CD4-positive, alpha-beta T cell treated with Interferon gamma for 1 hour (primary cell): Measurements from ENCODE around the gene PGBD5.

Experiments
- DNase-seq: peaks from one replicate; pipeline ENCODE4 v3.0.0-alpha.2; 2020

The PGBD5 gene

DNA sequence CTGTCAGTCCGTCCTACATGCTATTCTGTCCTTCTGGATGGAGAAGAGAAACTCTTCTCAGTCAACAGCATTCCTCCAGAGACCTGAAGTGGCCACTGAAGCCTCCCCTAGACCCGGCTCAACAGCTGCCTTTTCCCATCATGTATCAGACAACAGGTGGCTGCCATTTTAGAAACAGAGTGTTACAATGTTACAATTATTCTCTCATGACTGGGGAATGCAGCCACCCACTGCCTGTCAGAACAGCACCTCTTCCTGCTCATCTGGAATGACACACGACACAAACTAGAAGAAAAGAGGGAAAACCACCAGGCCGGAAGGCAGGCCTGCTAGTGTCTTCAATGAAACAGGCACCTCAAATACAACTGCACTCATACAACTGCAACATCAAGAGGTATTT, 105.3 kb downstream of the PGBD5 start:
- DNase-seq: no peak

DNA sequence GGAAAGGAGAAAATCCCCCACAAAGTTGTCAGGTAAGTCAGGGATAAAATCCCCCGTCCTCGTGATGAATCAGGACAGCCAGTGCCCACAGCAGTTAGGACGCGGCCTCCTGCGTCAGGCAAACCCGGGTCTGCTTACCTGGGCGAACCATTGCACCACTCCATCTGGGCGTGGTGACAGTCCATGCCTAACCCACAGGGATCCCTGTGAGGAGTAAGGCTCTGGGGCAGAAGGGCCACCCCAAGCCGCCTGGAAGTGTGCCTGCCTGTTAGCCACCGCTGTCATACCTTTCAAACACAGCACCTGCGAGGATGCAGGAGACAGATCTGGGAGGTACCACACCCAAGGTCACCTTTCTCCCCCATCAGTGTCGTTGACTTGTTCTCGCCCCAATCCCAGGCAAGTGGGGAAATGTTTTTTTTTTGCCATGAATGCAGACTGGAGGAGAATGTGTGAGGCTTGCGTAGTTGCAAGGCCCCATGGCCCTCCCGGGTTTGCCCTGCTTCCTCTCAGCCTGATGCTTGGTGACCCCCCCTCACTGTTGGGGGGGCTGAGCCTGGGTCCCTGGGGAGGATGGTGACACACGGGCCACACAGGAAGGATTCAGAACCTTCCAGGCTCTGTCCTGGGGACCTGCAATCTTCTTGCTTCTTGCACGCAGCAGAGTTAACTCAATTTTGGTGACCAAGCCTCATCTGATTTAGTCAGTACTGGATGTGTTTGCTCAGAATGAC, 107.0 kb downstream of the PGBD5 start:
- no peak for DNase-seq

DNA sequence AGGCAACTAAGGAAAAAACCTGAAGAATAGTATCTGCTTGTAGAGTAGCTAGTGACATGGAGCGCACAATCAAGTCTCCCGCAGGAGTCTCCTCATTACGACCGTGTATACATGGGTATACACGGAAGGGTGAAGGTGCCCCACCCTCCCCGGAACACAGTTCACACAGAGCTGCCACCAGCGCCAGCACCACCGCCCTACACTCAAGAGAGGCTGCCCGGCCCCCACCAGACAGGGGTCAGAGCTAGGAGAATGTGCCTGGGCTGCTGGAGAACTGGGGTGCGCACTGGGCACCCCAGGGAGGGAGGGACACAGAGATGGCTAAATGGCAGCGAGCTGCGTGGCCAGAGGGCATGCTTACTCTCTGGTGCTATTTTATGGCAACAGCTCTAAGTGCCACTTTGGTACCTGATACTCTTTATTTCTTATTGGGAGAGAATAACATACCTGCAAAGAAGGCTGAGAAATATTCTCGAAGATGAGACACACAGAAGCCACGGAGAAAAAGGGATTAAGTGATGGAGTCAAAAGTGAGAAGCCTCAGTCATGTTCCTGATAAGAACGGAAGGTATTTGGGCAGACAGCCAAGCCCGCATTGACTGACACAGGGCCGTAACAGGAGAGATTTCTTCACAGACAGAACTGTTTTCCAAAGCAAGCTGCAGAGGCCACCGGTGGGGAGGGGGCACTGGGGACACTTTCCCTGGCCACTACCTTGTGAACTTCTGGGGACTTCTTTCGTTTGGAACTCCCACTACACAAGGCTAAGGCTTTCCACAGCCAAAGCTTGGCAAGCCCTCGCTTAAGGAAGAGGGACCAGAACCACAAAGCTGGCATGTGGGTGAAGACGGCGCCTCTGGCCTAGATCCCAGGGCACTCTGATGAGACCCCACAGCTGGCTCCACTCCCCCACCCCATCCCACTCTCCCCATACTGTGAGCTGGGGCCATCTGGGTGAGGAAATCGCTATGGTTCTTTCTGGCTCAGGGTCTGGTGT, 108.0 kb downstream of the PGBD5 start:
- DNase-seq: no peak

DNA sequence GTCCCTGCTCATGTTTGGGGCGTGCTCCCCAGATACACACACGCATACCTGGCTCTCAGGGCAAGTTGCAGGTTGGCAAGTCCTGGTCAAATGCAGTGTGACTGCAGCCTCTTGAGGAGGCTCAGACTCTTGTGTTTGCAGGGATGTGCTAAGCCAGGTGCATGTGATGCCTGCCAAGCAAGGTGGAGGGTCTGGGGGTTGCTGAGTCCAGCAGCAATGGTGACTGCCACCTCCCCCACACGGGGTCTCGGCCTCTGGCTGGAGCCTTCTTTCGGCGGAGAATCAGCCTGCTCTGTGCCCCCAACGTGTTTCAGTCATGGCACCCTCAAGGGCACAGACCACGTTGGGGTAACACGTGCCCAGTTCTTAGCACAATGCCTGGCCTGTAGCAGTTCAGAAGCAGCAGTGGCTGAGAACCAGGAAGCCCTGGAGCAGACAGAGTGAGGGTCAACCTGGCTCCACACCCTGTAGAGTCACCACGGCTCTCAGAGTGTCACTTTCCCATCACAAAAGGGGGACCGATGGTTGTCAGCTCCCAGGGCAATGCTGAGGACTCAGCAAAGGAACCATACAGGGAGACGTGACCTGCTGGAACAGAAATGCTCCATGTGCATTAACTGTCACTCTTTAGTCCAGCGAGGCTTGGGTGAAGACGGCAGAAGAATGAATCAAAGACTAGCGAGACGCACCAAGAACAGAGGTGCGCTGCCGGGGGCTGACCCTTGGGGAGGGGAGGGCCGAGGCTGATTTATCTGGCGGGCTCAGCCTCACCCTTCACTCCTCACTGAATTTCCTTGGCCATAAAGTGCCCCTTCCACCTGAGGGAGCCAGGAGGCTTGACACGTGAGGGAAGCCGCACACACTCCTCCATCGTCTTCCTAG, 109.0 kb downstream of the PGBD5 start:
- DNase-seq: no peak

DNA sequence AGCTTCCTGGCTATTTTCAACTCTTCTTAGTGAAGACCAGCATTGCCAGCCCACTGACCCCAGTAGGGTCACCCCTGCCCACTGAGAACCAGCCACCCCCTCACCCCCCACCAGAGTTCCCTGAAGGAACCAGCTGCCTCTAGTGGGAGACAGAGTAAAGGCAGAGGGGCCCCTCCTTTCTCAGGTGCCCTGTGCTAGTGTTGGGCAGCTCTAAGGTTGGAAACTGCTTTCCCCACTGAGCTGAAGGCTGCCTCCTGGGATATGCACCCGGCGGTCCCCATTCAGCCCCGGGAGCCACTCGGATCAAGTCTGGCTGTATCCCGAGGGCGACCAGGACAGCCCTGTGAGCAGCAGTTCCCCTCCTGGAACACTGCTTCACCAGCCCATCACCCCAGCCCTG, 111.0 kb downstream of the PGBD5 start:
- no peak for DNase-seq

DNA sequence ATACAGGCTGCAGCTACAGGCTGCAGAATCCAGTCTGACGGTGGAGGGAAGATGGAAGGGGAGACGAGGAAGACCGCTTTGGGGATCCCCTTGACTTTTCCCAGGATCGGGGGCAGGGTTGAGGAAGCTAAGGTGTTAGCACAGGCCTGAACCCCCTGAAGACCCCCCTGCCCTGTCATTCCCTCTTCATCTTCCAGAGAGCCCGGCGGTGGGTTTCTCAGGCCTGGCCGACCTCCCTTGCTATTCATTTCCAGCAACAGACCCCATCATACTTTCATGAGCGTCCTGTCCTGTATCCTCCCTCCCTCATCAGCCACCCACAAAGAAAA, 112.0 kb downstream of the PGBD5 start:
- no peak for DNase-seq

DNA sequence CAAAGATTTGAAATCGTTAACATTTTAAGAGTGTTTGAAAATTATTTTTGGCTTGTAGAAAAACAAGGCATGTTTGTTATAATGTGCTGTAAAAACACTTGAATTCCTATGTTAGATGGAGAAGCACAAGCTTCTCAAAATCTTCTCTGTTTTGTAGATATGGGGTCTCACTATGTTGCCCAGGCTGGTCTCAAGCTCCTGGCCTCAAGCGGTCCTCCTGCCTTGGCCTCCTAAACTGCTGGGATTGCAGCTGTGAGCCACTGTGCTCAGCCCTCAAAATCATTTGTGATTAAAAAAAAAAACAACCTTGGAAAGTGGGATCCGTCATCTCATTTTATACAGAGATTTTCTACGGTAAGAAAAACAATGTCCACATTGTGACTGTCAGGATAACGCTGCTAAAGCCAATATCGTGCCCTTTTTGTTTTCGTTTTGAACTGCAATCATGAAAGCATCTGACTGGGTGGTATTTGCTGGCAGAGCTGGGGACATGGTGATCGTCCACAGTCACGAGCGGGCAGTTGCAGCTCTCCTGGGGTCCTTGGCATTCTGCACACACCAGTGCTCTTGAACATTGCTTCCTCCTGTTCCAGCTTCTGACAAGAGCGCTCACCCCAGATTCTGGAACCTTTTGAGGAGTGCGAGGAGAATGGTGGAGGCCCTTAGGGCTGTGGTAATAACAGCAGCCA, 112.5 kb downstream of the PGBD5 start:
- no peak for DNase-seq

DNA sequence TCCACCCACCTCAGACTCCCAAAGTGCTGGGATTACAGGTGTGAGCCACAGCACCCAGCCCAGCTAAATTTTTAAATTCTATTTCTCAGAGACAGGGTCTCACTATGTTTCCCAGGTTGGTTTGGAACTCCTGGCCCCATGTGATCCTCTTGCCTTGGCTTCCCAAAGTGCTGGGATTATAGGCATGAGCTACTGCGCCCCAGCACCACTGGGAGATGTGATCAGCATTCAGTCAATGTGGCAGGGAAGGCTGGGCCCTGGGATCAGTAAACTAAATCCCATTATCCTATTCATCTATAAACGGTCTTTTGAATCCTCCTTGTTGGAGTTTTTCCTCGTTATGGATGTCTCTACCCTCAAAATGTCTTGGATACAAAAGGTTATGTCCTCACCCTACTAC, 113.5 kb downstream of the PGBD5 start:
- DNase-seq: no peak

DNA sequence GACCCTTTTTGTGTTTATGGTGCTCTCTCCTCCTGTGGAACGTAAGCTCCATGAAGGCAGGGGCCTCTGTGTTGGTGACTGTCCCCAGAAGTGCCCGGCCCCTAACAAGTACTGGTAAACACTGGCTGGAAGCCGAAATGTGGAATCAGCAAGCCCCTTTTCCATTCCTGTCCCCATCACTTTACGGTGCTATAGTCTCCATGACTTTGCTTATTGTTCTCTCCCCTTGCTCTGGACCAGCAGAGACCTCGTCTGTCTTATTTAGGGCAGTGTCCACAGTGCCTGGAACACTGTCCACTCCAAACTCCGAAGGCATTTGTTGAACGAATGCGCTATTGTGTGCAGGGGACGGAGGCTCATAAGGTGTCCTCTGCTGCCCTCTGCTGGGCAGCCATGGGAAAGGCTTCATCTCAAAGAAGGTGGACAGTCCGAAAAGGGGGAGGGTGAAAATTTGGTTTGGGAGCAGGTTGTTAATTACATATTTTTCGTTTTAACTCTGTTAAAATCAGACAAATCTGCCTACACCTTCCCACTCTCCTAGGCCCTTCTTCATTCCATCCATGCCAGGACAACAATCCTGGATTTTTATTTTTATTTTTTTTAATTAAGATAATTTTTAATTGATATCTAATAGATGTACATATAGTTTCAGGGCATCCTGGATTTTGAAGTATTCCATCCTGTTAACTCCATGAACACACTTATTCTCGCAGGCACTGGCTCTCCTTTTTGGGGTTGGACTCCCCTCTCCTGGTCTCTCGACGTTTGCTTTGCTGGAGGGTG, 115.6 kb downstream of the PGBD5 start:
- DNase-seq: peak; percentile 48

DNA sequence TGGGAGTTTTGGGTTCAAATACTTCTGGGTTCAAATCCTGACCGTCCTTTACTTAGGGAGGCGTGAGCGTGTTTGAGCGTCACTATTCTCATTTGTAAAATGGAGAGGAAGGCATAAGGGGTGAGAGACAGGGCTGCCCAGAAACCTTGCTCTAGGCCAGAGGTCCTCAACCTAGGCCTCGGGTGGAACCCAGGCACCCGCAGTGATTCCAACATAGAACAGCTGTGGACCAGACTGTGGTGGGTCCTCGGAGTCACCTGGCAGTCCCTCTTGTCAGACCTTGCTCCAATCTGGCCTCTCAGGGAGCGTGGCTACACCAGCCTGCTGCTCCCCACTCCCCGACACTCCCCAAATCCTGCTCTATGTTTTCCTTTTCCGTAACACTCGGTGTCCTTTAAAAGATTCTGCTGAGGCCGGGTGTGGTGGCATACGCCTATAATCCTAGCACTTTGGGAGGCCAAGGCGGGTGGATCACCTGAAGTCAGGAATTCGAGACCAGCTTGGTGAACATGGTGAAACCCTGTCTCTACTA, 116.4 kb downstream of the PGBD5 start:
- no peak for DNase-seq

DNA sequence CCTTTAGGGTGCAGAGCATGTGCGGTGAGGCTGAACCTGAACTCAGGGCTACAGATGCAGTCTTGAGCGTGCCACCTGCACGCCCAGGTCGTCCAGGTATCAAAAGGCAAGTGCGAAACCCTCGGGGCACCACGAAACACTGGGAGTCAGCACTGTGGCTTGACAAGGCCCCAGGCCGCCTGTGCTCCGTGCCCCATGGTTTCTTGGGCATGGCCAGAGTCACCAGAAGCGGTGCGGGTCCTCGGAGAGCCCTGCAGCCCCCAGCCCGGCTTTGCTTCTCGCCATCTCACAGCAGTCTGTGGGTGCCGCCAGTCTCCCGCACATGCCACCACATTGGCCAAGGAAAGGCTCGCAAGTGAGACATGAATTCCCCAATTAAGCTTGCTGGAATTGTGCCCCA, 117.3 kb downstream of the PGBD5 start:
- no peak for DNase-seq

DNA sequence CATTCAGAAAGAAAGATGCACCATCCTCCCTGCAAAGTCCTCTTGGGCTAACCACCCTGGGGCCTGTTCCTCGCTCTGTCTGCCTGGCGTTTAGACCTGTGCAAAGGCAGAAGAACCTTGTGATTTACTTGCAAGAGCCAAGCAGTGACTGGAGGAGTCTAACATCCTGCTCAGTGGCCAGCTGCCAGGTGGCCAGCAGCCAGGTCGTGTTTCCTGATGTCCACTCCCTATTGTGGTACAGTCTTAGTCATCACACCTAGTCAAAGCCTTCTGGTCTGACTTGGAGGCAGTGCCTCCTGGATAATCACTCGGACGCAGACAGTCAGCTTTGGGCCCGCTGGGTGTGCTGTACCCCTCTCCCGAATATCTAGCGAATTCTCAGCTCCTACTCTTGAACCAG, 118.1 kb downstream of the PGBD5 start:
- no peak for DNase-seq

DNA sequence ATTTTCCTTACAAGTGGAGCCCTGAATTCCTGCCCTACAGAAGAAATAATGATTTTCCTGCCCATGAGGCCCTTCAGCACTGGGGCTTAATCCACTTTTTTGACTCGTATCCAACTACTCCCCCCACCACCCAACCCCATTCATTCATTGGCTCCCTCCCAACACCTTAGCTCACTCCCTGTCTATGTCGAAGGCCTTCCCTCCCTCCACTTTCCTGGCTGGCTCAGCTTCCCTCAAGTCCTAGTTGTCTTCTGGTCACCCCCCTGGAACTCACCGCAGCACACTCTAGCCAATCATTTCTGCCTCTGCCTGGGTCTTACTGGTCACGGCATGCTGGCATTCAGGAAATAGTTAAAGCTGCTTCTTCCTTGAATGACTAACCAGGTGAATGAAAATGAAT, 118.9 kb downstream of the PGBD5 start:
- no peak for DNase-seq

DNA sequence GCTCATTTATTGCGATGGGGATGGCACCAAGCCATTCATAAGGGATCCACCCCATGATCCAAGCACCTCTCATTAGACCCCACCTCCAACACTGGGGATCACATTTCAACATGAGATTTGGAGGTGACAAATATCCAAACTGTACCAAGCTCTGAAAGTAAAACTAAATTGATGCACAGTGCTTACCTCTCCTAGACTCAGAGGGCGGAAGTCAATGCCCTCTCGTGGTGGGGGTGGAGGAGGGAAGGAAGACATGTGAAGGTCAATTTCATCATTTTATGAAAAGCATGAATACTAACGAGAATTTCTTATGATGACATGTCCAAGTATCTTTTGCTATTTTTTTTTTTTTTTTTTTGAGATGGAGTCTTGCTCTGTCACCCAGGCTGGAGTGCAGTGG, 120.0 kb downstream of the PGBD5 start:
- no peak for DNase-seq

DNA sequence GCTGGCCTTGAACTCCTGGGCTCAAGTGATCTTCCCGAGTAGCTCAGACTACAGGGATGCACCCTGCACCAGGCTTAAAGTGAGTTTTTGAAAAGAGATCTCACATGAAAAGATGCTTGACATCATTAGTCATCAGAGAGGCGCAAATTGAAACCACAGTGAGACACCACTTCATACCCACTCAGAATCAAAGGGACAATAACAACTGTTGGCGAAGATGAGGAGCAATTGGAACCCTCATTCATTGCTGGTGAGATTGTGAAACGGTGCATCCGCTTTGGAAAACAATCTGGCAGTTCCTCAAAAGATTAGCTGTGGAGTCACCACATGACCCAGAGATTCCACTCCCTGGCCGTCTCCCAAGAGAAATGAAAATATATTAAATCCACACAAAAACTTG, 122.3 kb downstream of the PGBD5 start:
- no peak for DNase-seq

DNA sequence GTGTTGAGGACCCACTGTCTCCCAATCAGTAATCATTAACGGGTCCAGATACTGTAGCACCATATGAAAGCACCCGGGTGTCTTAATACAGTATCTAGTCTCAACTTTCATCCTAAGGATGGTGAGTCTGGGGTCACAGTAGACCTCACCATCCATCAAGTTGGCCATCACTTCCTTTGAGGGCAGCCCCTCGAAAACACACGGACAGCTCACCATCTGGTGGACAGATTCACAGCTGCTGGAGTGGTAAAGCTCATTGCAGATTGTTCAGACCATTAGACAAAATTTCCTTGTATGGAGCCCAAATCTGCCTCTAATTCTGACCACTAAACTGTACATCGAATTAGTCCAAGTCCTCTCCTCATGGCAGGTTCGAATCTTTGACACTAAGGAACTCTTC, 123.1 kb downstream of the PGBD5 start:
- DNase-seq: no peak

DNA sequence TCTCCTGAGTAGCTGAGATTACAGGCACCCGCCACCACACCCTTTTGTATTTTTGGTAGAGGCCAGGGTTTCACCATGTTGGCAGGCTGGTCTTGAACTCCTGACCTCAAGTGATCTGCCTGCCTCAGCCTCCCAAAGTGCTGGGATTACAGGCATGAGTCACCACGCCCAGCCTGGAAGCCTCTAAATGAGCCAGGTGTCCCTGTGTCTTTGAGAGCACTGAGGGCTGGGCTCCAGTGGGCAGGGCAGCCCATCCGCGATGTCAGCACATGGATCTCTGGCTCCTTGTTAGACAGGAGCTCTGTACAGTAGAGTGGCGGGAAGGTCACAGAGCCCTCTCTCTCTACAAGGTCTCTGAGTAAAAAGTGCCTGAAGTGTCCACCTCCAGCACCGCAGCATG, 124.3 kb downstream of the PGBD5 start:
- DNase-seq: no peak

DNA sequence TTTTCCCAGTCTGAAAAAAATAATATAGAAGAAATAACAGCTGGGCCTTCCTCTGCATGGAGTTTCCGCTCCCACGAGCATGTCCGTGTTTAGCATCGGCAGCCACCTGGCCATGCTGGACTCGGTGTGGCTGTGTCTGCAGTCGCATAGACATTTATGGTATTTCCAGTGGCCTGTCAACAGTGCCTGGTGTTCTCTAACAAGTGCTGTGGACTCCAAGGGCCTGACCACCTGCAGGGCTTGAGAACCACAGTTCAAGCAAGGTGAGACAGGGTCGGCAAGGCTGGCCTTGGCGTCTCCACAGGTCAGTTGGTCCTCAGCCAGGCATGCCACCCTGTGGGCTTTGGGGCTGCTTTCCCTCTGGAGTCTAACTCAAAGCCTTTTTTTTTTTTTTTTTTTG, 124.8 kb downstream of the PGBD5 start:
- no peak for DNase-seq

DNA sequence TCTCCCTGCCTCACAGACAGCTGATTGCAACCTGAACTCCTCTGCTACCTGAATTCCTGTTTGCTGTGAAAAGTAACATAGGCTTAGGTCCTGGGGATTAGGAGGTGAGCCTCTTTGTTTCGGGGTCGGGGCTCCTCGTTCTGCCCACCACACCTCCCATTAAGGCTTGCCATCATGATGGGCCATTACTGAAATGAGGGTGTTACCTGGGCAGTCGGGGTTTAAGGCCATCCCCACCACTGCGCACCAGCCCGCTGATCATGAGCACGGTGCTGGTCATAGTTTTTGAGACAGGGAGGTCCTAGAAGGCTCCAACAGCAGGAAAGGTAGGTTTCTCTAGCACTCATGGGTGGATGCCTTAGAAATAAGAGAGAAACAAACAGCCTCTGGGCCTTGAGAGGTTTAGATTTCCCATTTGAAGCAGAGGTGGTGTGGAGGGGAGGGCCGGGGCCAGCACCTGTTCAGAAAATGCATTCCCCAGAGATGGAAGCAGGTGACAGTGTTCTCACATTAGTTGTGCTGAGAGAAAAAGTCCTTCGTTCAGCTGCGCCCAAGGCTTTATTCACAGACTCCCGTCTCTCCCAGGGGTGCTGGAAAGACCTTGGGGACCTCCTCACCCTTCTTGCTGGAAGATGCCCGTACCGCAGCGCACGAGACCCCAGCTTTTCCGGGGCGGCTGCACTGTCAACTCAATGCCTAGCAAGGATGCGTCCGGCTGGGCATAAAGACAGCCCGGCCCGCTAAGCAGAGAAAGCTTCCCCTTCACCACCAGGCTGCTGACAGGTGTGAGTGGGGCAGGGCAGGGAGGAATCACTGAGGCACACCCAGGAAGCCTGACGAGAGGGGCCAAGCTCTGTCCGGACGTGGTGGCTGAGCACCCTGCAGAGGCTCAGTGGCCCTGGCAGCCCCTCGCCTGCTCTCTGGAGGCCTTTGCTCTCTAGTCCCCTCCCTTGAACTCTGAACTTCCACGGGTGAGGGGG, 125.5 kb downstream of the PGBD5 start:
- DNase-seq: peak; percentile 11
